C4-2B (cell line): ENCODE results near the gene PTPRN2.

Experiments used
- CTCF ChIP-seq: fragments of 450-650 bp; conservative IDR thresholded peaks from 2 replicates; pipeline ENCODE4 v1.5.1; 2017; ENCODE audit warnings: mild to moderate bottlenecking
- ZFX ChIP-seq: fragments of 450-650 bp; IDR thresholded peaks from 2 replicates; pipeline ENCODE4 v1.6.1; 2017

GRCh38 chr7:157807510-157807909 is 780.1 kb downstream of the PTPRN2 start:
- TF ChIP-seq CTCF, result no peak
- TF ChIP-seq ZFX, result no peak
